Heart left ventricle (tissue), 13 donors: ENCODE results near the gene ARMH2.

Source experiments
- CTCF ChIP-seq, 12 donors: fragments of 200-600 bp; sonication (generic) in 4 of 12; IDR thresholded peaks; one replicate each; pipeline versions ENCODE4 v1.5.0 to v1.8.0; 2018 to 2022; ENCODE audit warnings: antibody characterized with exemption in 12 of 12, mild to moderate bottlenecking in 5 of 12
- POLR2A ChIP-seq, 2 donors: fragments of 450-650 bp; IDR thresholded peaks; one replicate each; pipeline ENCODE4 v1.6.1; 2017; ENCODE audit warnings: antibody characterized with exemption in 2 of 2, mild to moderate bottlenecking in 2 of 2, moderate library complexity in 2 of 2
- donor health status: ischemic (EF 13 %, LVEDD 7.1; RV severe dilation, severe dysfunction).
- donor health status: DM: no; HTN: yes; CAD: no.
- donor health status: DM: no; HTN: no; CAD: no.
- donor health status: ischemic (EF 25% LVEDD 6.9; RV normal size, moderate dysfunction).
- donor health status: ischemic (EF 25% LVEDD 5.7; RV mildly dilated, moderate dysfunction).
- donor health status: ischemic (EF 35%, LVEDD 5.7; RV mildly dilated, moderate dysfunction).
- donor health status: nonischemic (EF 11% LVEDD 7.7; RV severe dilation, severe dysfunction).
- donor health status: DM: yes; HTN: yes; CAD: no.
- donor health status: PGD.
- donor health status: ischemic (EF 29% LVEDD 5.4; RV normal size, mild dysfunction).
- donor health status: nonischemic (EF 23%, LVEDD 6.1; RV moderate dilation, normal function).

GRCh38 chr6:24833711-24834386, 35.1 kb upstream of the ARMH2 start:
- TF ChIP-seq POLR2A (IDR thresholded peaks at IDR 0.05) (no peak), CTCF (IDR thresholded peaks at IDR 0.05) (no peak)
